ENCODE measurements around the gene CCDC92B.

- TF ChIP-seq, protein P1, sequence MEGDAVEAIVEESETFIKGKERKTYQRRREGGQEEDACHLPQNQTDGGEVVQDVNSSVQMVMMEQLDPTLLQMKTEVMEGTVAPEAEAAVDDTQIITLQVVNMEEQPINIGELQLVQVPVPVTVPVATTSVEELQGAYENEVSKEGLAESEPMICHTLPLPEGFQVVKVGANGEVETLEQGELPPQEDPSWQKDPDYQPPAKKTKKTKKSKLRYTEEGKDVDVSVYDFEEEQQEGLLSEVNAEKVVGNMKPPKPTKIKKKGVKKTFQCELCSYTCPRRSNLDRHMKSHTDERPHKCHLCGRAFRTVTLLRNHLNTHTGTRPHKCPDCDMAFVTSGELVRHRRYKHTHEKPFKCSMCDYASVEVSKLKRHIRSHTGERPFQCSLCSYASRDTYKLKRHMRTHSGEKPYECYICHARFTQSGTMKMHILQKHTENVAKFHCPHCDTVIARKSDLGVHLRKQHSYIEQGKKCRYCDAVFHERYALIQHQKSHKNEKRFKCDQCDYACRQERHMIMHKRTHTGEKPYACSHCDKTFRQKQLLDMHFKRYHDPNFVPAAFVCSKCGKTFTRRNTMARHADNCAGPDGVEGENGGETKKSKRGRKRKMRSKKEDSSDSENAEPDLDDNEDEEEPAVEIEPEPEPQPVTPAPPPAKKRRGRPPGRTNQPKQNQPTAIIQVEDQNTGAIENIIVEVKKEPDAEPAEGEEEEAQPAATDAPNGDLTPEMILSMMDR (IDR thresholded peaks at IDR 0.05; ENCODE audit: low read depth, low read length): no peak
- TF ChIP-seq EZH2phosphoT487 (IDR thresholded peaks at IDR 0.05; ENCODE audit: low read depth): no peak
Measured at GRCh38 chr17:2701996-2702741, 47.3 kb downstream of the CCDC92B start.

Data from OCI-LY3 (cell line).